ENCODE results near the gene SOCS3.

SOCS3 gene

DNA sequence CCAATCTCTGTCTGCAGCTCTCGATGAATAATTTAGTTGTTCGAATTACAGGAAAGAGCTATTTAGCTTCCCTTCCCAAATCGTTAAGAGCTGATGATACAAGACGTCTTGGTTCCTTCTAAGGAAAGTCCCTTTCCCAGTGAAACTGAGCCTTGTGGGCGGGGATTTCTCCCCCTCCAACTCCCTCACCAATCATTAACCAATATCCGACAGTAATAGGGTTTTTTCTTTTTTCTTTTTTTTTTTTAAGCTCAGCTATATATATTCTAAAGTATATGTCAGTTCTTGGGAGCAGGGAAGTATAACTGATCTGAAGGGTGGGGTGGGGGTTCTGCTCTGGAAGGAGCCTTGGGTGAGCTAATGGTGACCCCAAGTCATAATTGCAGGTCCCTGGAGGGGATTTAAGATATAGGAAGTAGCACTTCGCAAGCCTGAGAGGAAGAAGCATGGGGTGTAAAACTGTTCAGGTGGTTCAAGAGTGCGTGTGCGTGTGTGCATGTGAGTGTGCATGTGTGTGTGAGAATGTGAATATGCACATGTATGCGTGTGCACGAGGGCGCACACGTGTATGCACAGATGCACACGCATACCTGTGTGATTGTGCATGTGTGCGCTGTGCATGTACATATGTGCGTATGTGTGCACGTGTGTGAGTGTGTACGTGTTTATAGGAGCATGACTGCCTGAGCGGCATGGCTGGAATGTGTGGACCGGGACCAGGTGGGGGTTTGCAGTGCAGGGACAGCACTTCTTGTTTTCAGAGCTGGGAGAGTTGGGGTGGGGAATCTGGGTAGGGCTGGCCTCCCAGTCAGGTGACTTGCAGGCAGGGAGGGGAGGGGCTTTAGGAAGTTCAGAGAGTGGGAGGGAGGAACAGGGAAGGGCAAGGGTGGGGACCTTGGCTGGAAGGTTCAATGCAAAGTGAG is 42.7 kb downstream of the SOCS3 start:
- Histone ChIP-seq H2AFZ (ENCODE audit: low read length) (peak overlapping the region; percentile 87), H3K14ac (ENCODE audit: low read length) (peak overlapping the region; percentile 17), H3K4me2 (ENCODE audit: insufficient read depth, low read length, poor library complexity, severe bottlenecking) (no peak overlapping the region), H3K4me1 (ENCODE audit: control insufficient read depth in 2 of 2, insufficient read depth in 1 of 2, low read depth in 1 of 2, low read length in 2 of 2) (peaks cover 26 to 37% of the 10 kb centered on the region in 2 donors), H2BK5ac (ENCODE audit: low read length) (no peak overlapping the region), H3K36me3 (replicated peaks in 1 of 2; ENCODE audit: control insufficient read depth in 2 of 2, insufficient read depth in 2 of 2, low read length in 2 of 2) (no peaks in the 10 kb centered on the region), H3K27me3 (ENCODE audit: control insufficient read depth in 3 of 3, insufficient read depth in 3 of 3, low read depth in 1 of 3, low read length in 3 of 3) (peaks cover 0 to 17% (median 0%) of the 10 kb centered on the region in 3 experiments), H3K23ac (ENCODE audit: low read depth, low read length, poor library complexity) (peak overlapping the region; percentile 12), H3K4ac (ENCODE audit: low read length) (no peak overlapping the region), H2BK120ac (ENCODE audit: low read depth, low read length) (no peak overlapping the region), H3K4me3 (ENCODE audit: low read length in 2 of 2) (peak overlapping the region in 1 of 2 donors; percentile 63), H4K91ac (ENCODE audit: low read depth, low read length, poor library complexity) (peak overlapping the region; percentile 94), H3K79me1 (ENCODE audit: low read depth, low read length) (peaks cover 3% of the 10 kb centered on the region), H4K8ac (ENCODE audit: low read depth, low read length) (peak overlapping the region; percentile 67), H3K9ac (ENCODE audit: low read depth, low read length, poor library complexity) (peak overlapping the region; percentile 61), H2AK5ac (ENCODE audit: low read depth, low read length) (peak overlapping the region; percentile 99), H2BK12ac (ENCODE audit: low read length) (peak overlapping the region; percentile 80), H3K27ac (replicated peaks; ENCODE audit: low read length) (no peak overlapping the region), H3K18ac (ENCODE audit: low read length) (peak overlapping the region; percentile 97), H3K9me3 (replicated peaks in 1 of 2; ENCODE audit: control insufficient read depth in 2 of 2, insufficient read depth in 1 of 2, low read depth in 1 of 2, low read length in 2 of 2) (no peaks in the 10 kb centered on the region), H2BK15ac (ENCODE audit: low read length) (peak overlapping the region; percentile 82)
- no peak for DNase-seq (ENCODE audit: low spot score)
- WGBS, 2 donors (ENCODE audit: extremely low coverage in 2 of 2, insufficient read length in 2 of 2, insufficient replicate concordance in 1 of 2) = no CpG with 5 or more reads among the region's 20 CpGs

DNA sequence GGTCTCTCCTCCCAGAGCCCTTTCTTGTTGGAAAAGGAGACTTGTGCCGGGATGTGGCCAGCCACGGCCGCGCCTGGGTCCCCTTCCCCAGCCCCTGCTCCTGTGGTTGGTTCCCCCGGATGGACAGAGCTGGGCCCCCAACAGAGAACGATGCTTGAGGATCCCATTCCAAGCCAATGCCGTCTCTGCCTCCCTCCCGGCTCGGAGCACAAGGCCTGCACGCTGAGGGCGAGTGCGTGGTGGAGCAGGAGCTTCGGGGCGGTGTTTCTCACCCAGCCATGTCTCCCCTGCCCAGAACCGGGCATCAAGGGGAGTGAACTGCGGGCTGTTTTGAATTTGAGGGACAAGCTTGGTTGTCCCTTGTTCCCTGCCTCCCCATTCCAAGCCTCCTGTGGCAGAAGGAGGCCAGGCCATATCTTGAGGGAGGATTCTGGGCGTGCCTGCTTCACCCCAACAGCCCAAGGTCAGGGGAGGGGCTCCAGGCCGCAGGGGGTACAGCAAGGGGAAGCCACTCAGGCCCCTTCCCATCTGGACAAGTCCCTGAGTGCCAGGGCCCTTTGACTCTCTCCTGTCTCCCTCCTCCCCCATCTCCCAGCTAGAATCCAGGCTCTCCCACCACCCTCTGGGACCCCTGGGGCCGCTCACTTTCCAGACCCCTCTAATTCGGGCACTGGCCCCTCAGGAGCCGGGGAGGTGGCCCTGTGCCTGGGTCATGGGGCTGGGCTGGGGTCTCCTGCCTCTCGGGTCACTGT is 43.6 kb downstream of the SOCS3 start:
- Histone ChIP-seq H3K18ac (ENCODE audit: low read length) (peak overlapping the region; percentile 97), H3K36me3 (replicated peaks in 1 of 2; ENCODE audit: control insufficient read depth in 2 of 2, insufficient read depth in 2 of 2, low read length in 2 of 2) (no peaks in the 10 kb centered on the region), H2BK15ac (ENCODE audit: low read length) (peak overlapping the region; percentile 82), H3K9ac (ENCODE audit: low read depth, low read length, poor library complexity) (peak overlapping the region; percentile 75), H3K4me2 (ENCODE audit: insufficient read depth, low read length, poor library complexity, severe bottlenecking) (no peak overlapping the region), H2BK5ac (ENCODE audit: low read length) (peak overlapping the region; percentile 1), H3K4ac (ENCODE audit: low read length) (peak overlapping the region; percentile 61), H3K27ac (replicated peaks; ENCODE audit: low read length) (no peak overlapping the region), H3K79me1 (ENCODE audit: low read depth, low read length) (peaks cover 3% of the 10 kb centered on the region), H3K27me3 (ENCODE audit: control insufficient read depth in 3 of 3, insufficient read depth in 3 of 3, low read depth in 1 of 3, low read length in 3 of 3) (peaks cover 0 to 17% (median 0%) of the 10 kb centered on the region in 3 experiments), H3K9me3 (replicated peaks in 1 of 2; ENCODE audit: control insufficient read depth in 2 of 2, insufficient read depth in 1 of 2, low read depth in 1 of 2, low read length in 2 of 2) (no peaks in the 10 kb centered on the region), H3K4me1 (ENCODE audit: control insufficient read depth in 2 of 2, insufficient read depth in 1 of 2, low read depth in 1 of 2, low read length in 2 of 2) (peaks cover 26 to 37% of the 10 kb centered on the region in 2 donors), H3K23ac (ENCODE audit: low read depth, low read length, poor library complexity) (peak overlapping the region; percentile 93), H4K8ac (ENCODE audit: low read depth, low read length) (no peak overlapping the region), H3K4me3 (ENCODE audit: low read length in 2 of 2) (no peak overlapping the region), H2AFZ (ENCODE audit: low read length) (peak overlapping the region; percentile 87), H4K91ac (ENCODE audit: low read depth, low read length, poor library complexity) (peak overlapping the region; percentile 56), H2BK12ac (ENCODE audit: low read length) (peak overlapping the region; percentile 87), H3K14ac (ENCODE audit: low read length) (peak overlapping the region; percentile 41), H2AK5ac (ENCODE audit: low read depth, low read length) (peak overlapping the region; percentile 59), H2BK120ac (ENCODE audit: low read depth, low read length) (no peak overlapping the region)
- WGBS, 2 donors (ENCODE audit: extremely low coverage in 2 of 2, insufficient read length in 2 of 2, insufficient replicate concordance in 1 of 2) = no CpG with 5 or more reads among the region's 22 CpGs
- no peak for DNase-seq (ENCODE audit: low spot score)

DNA sequence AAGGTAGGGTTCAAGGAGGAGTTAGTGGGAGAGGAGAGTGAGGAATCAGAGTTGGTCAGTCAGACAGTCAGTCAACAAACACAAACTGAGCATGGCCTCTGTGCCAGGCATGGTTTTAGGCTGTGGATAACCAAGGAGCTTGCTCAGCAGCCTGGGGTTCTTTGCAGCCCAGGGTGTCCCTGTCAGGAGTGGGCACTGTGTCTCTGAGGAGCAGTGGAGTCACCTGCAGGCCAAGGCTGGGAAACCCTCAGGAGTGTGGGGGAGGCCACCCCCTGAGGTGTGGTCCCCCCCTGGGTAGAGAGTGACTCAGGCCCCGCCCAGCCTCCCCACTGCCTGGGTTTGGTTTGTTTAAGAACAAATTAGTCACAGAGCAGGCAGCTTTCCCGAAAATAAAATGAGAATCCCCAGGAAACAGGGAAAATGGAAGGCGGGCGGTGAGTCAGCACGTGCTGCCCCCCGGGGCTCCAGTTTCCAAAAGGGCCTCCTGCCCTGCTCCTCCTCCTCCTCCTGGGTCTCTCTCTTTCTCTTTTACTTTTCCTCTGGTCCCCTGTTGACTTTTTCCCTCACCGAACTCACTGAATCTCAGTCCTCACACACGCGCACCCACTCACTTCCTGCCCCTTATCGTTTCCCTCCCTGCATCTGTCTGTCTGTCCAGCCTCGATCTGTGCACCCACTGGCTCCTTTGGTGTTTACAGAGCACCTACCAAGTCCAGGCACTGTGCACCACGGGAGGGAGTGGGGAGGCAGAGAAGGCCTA is 44.3 kb downstream of the SOCS3 start:
- WGBS, 2 donors (ENCODE audit: extremely low coverage in 2 of 2, insufficient read length in 2 of 2, insufficient replicate concordance in 1 of 2) = no CpG with 5 or more reads among the region's 12 CpGs
- H3K4me1 ChIP-seq (ENCODE audit: control insufficient read depth in 2 of 2, insufficient read depth in 1 of 2, low read depth in 1 of 2, low read length in 2 of 2) = peaks cover 26 to 37% of the 10 kb centered on the region in 2 donors
- H3K4me3 ChIP-seq (ENCODE audit: low read length in 2 of 2) = no peak overlapping the region
- H3K4me2 ChIP-seq (ENCODE audit: insufficient read depth, low read length, poor library complexity, severe bottlenecking) = no peak overlapping the region
- peak overlapping the region; percentile 32 for H3K4ac ChIP-seq (ENCODE audit: low read length)
- H2BK120ac ChIP-seq (ENCODE audit: low read depth, low read length) = no peak overlapping the region
- H4K8ac ChIP-seq (ENCODE audit: low read depth, low read length) = no peak overlapping the region
- peak overlapping the region; percentile 56 for H4K91ac ChIP-seq (ENCODE audit: low read depth, low read length, poor library complexity)
- H3K36me3 ChIP-seq (replicated peaks in 1 of 2; ENCODE audit: control insufficient read depth in 2 of 2, insufficient read depth in 2 of 2, low read length in 2 of 2) = no peaks in the 10 kb centered on the region
- H3K79me1 ChIP-seq (ENCODE audit: low read depth, low read length) = peaks cover 3% of the 10 kb centered on the region
- H2BK5ac ChIP-seq (ENCODE audit: low read length) = peak overlapping the region; percentile 1
- DNase-seq (ENCODE audit: low spot score) = no peak
- peaks cover 0 to 17% (median 0%) of the 10 kb centered on the region in 3 experiments for H3K27me3 ChIP-seq (ENCODE audit: control insufficient read depth in 3 of 3, insufficient read depth in 3 of 3, low read depth in 1 of 3, low read length in 3 of 3)
- peak overlapping the region; percentile 87 for H2BK12ac ChIP-seq (ENCODE audit: low read length)
- no peaks in the 10 kb centered on the region for H3K9me3 ChIP-seq (replicated peaks in 1 of 2; ENCODE audit: control insufficient read depth in 2 of 2, insufficient read depth in 1 of 2, low read depth in 1 of 2, low read length in 2 of 2)
- H3K14ac ChIP-seq (ENCODE audit: low read length) = no peak overlapping the region
- H3K9ac ChIP-seq (ENCODE audit: low read depth, low read length, poor library complexity) = peak overlapping the region; percentile 75
- H3K23ac ChIP-seq (ENCODE audit: low read depth, low read length, poor library complexity) = peak overlapping the region; percentile 93
- peak overlapping the region; percentile 97 for H3K18ac ChIP-seq (ENCODE audit: low read length)
- peak overlapping the region; percentile 97 for H2AK5ac ChIP-seq (ENCODE audit: low read depth, low read length)
- no peak overlapping the region for H3K27ac ChIP-seq (replicated peaks; ENCODE audit: low read length)
- H2BK15ac ChIP-seq (ENCODE audit: low read length) = peak overlapping the region; percentile 82
- peak overlapping the region; percentile 87 for H2AFZ ChIP-seq (ENCODE audit: low read length)
